ENCODE results near the gene CHFR.

GRCh38 chr12:132852496-132852895 lies 34.9 kb downstream of the CHFR start:
- TF ChIP-seq CTCF (IDR thresholded peaks at IDR 0.05; ENCODE audit: low read length) (no peak), EZH2 (IDR thresholded peaks at IDR 0.05; ENCODE audit: borderline replicate concordance, low read length) (no peak)
